ENCODE results near the gene HTR3B.

GRCh38 chr11:113907152-113907551, 2.6 kb downstream of the HTR3B start:
- TF ChIP-seq POLR2A (IDR thresholded peaks at IDR 0.05): no peak
- TF ChIP-seq, protein P1, sequence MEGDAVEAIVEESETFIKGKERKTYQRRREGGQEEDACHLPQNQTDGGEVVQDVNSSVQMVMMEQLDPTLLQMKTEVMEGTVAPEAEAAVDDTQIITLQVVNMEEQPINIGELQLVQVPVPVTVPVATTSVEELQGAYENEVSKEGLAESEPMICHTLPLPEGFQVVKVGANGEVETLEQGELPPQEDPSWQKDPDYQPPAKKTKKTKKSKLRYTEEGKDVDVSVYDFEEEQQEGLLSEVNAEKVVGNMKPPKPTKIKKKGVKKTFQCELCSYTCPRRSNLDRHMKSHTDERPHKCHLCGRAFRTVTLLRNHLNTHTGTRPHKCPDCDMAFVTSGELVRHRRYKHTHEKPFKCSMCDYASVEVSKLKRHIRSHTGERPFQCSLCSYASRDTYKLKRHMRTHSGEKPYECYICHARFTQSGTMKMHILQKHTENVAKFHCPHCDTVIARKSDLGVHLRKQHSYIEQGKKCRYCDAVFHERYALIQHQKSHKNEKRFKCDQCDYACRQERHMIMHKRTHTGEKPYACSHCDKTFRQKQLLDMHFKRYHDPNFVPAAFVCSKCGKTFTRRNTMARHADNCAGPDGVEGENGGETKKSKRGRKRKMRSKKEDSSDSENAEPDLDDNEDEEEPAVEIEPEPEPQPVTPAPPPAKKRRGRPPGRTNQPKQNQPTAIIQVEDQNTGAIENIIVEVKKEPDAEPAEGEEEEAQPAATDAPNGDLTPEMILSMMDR (IDR thresholded peaks at IDR 0.05): no peak
